ENCODE measurements around the gene EVL.

Gene EVL

GRCh38 chr14:100107236-100107635, 42.0 kb downstream of the EVL start:
- no peak for DNase-seq (ENCODE audit: extremely low read depth in 1 of 2, low read depth in 1 of 2)

GRCh38 chr14:100108042-100108825, 43.0 kb downstream of the EVL start:
- DNase-seq (ENCODE audit: extremely low read depth in 1 of 2, low read depth in 1 of 2): peak; percentile 79 to 82

- no peak for DNase-seq (ENCODE audit: extremely low read depth in 1 of 2, low read depth in 1 of 2)
Measured at GRCh38 chr14:100108840-100109593, 43.8 kb downstream of the EVL start.

- DNase-seq (ENCODE audit: extremely low read depth in 1 of 2, low read depth in 1 of 2): no peak
Measured at GRCh38 chr14:100109594-100109955, 44.4 kb downstream of the EVL start.

- DNase-seq (ENCODE audit: extremely low read depth in 1 of 2, low read depth in 1 of 2): no peak
Measured at GRCh38 chr14:100110816-100111215, 45.6 kb downstream of the EVL start.

- DNase-seq (ENCODE audit: extremely low read depth in 1 of 2, low read depth in 1 of 2): no peak
Measured at GRCh38 chr14:100111931-100112704, 46.9 kb downstream of the EVL start.

GRCh38 chr14:100114109-100114765, 49.0 kb downstream of the EVL start:
- DNase-seq (ENCODE audit: extremely low read depth in 1 of 2, low read depth in 1 of 2): no peak

GRCh38 chr14:100115236-100115635, 50.0 kb downstream of the EVL start:
- DNase-seq (ENCODE audit: extremely low read depth in 1 of 2, low read depth in 1 of 2): no peak

- DNase-seq (ENCODE audit: extremely low read depth in 1 of 2, low read depth in 1 of 2): no peak
Measured at GRCh38 chr14:100115726-100116125, 50.5 kb downstream of the EVL start.

- no peak for DNase-seq (ENCODE audit: extremely low read depth in 1 of 2, low read depth in 1 of 2)
Measured at GRCh38 chr14:100116134-100116533, 50.9 kb downstream of the EVL start.

- no peak for DNase-seq (ENCODE audit: extremely low read depth in 1 of 2, low read depth in 1 of 2)
Measured at GRCh38 chr14:100117026-100117425, 51.8 kb downstream of the EVL start.

- DNase-seq (ENCODE audit: extremely low read depth in 1 of 2, low read depth in 1 of 2): no peak
Measured at GRCh38 chr14:100117633-100118395, 52.6 kb downstream of the EVL start.

GRCh38 chr14:100118396-100119011, 53.3 kb downstream of the EVL start:
- no peak for DNase-seq (ENCODE audit: extremely low read depth in 1 of 2, low read depth in 1 of 2)

GRCh38 chr14:100119251-100119650, 54.0 kb downstream of the EVL start:
- DNase-seq (ENCODE audit: extremely low read depth in 1 of 2, low read depth in 1 of 2): no peak

GRCh38 chr14:100120522-100121269, 55.5 kb downstream of the EVL start:
- DNase-seq (ENCODE audit: extremely low read depth in 1 of 2, low read depth in 1 of 2): no peak

GRCh38 chr14:100121643-100122480, 56.6 kb downstream of the EVL start:
- no peak for DNase-seq (ENCODE audit: extremely low read depth in 1 of 2, low read depth in 1 of 2)

GRCh38 chr14:100122481-100123223, 57.4 kb downstream of the EVL start:
- DNase-seq (ENCODE audit: extremely low read depth in 1 of 2, low read depth in 1 of 2): no peak

- DNase-seq (ENCODE audit: extremely low read depth in 1 of 2, low read depth in 1 of 2): no peak
Measured at GRCh38 chr14:100123618-100124017, 58.4 kb downstream of the EVL start.
